HepG2 (cell line): ENCODE measurements around the gene CCDC83. TPM values are rescaled to one million over a fixed set of nuclear protein-coding genes. Genes with fewer than 3 reads are reported as not detected.

Experiments
- ATM ChIP-seq: fragments of 450-650 bp; IDR thresholded peaks from 2 replicates; pipeline ENCODE4 v1.7.1; 2017; ENCODE audit warnings: mild to moderate bottlenecking, borderline replicate concordance
- CEBPB ChIP-seq: IDR thresholded peaks from 2 replicates; pipeline ENCODE4 v1.6.1; 2011; ENCODE audit warnings: low read depth, low read length, improper control_type of control experiment, borderline replicate concordance
- HOXA3 ChIP-seq: sonication (generic); formaldehyde crosslinking; IDR thresholded peaks from 2 replicates; pipeline ENCODE4 v1.5.0; 2020; ENCODE audit warnings: missing genetic modification reagents
- ISL2 ChIP-seq: sonication (generic); formaldehyde crosslinking; IDR thresholded peaks from 2 replicates; pipeline ENCODE4 v1.5.0; 2020; ENCODE audit warnings: missing genetic modification reagents
- MXD4 ChIP-seq: IDR thresholded peaks from 2 replicates; pipeline ENCODE4 v1.6.1; 2016; ENCODE audit warnings: mild to moderate bottlenecking, missing biosample characterization, missing genetic modification reagents
- PAF1 ChIP-seq: IDR thresholded peaks from 2 replicates; pipeline ENCODE4 v1.6.1; 2016; ENCODE audit warnings: missing genetic modification reagents, missing compliant biosample characterization
- RAD21 ChIP-seq: fragments of 450-650 bp; formaldehyde crosslinking; IDR thresholded peaks from 2 replicates; pipeline ENCODE4 v1.5.0; 2020; ENCODE audit warnings: mild to moderate bottlenecking
- RXRB ChIP-seq: IDR thresholded peaks from 2 replicates; pipeline ENCODE4 v1.6.1; 2016; ENCODE audit warnings: borderline replicate concordance, missing genetic modification reagents, missing compliant biosample characterization
- SRF ChIP-seq: IDR thresholded peaks from 2 replicates; pipeline ENCODE4 v1.6.1; 2011; ENCODE audit warnings: mild to moderate bottlenecking, low read depth, low read length, moderate library complexity
- SRY ChIP-seq: sonication (generic); formaldehyde crosslinking; IDR thresholded peaks from 2 replicates; pipeline ENCODE4 v1.8.0; 2022; ENCODE audit warnings: mild to moderate bottlenecking, missing genetic modification reagents
- TAF1 ChIP-seq: sonication (generic); formaldehyde crosslinking; IDR thresholded peaks from 2 replicates; pipeline ENCODE4 v1.4.0; 2020; ENCODE audit warnings: missing genetic modification reagents
- TBX3 ChIP-seq: fragments of 450-650 bp; IDR thresholded peaks from 2 replicates; pipeline ENCODE4 v1.6.1; 2017; ENCODE audit warnings: antibody characterized with exemption, mild to moderate bottlenecking, inconsistent platforms, borderline replicate concordance
- ZBTB20 ChIP-seq: sonication (generic); formaldehyde crosslinking; IDR thresholded peaks from 2 replicates; pipeline ENCODE4 v1.8.1; 2023; ENCODE audit warnings: missing genetic modification reagents, low read depth, mild to moderate bottlenecking, borderline replicate concordance
- ZBTB8A ChIP-seq: sonication (generic); formaldehyde crosslinking; IDR thresholded peaks from 2 replicates; pipeline ENCODE4 v1.4.0; 2020; ENCODE audit warnings: mild to moderate bottlenecking, low read depth, missing genetic modification reagents, borderline replicate concordance
- ZFP36L1 ChIP-seq: sonication (generic); formaldehyde crosslinking; IDR thresholded peaks from 2 replicates; pipeline ENCODE4 v1.8.0; 2022; ENCODE audit warnings: mild to moderate bottlenecking, missing genetic modification reagents, moderate library complexity
- ZFP90 ChIP-seq: sonication (generic); formaldehyde crosslinking; IDR thresholded peaks from 2 replicates; pipeline ENCODE4 v1.8.0; 2022; ENCODE audit warnings: missing genetic modification reagents, mild to moderate bottlenecking, inconsistent platforms, borderline replicate concordance
- ZNF136 ChIP-seq: sonication (generic); formaldehyde crosslinking; IDR thresholded peaks from 2 replicates; pipeline ENCODE4 v1.8.1; 2022; ENCODE audit warnings: low read depth, mild to moderate bottlenecking, moderate library complexity, missing genetic modification reagents
- ZNF484 ChIP-seq: sonication (generic); formaldehyde crosslinking; IDR thresholded peaks from 2 replicates; pipeline ENCODE4 v1.5.1; 2020; ENCODE audit warnings: mild to moderate bottlenecking, low read depth, missing genetic modification reagents, borderline replicate concordance
- ZNF619 ChIP-seq: sonication (generic); formaldehyde crosslinking; IDR thresholded peaks from 2 replicates; pipeline ENCODE4 v1.4.0; 2020; ENCODE audit warnings: mild to moderate bottlenecking, missing genetic modification reagents
- ZNF720 ChIP-seq: sonication (generic); formaldehyde crosslinking; IDR thresholded peaks from 2 replicates; pipeline ENCODE4 v1.4.0; 2020; ENCODE audit warnings: missing genetic modification reagents
- ZNF768 ChIP-seq: sonication (generic); formaldehyde crosslinking; IDR thresholded peaks from 2 replicates; pipeline ENCODE4 v1.4.0; 2020; ENCODE audit warnings: missing genetic modification reagents
- polyA plus RNA-seq, 8 experiments: library from polyadenylated mRNA; depleted of rRNA in 3 of 8; stranded (reverse) in 7 of 8; unstranded in 1 of 8; fragments of >200 nt; fragmentation: Illumina TruSeq in 4 of 8; extraction: Trizol in 4 of 8; gene quantifications; 2 replicates each; pipeline versions ENCODE4 v1.2.1 to v1.2.3, GENCODE V29; 2011 to 2016; ENCODE audit warnings: low read depth in 4 of 8, missing spikeins in 1 of 8, mixed read lengths in 1 of 8; ENCODE audit not compliant: insufficient read depth in 1 of 8
- total RNA-seq, 5 experiments: library from RNA; depleted of rRNA; stranded (reverse); fragments of >200 nt; fragmentation: Illumina TruSeq; extraction: Trizol; gene quantifications; 2 replicates each; pipeline ENCODE4 v1.2.3, GENCODE V29; 2016; ENCODE audit warnings: low read depth in 1 of 5
- TF ChIP-seq, protein P1 (sequence below): sonication (generic); formaldehyde crosslinking; IDR thresholded peaks from 2 replicates; pipeline ENCODE4 v1.5.0; 2020; ENCODE audit warnings: mild to moderate bottlenecking, missing genetic modification reagents, moderate library complexity
- TF ChIP-seq, protein P2 (sequence below): sonication (generic); formaldehyde crosslinking; IDR thresholded peaks from 2 replicates; pipeline ENCODE4 v1.5.0; 2020; ENCODE audit warnings: missing genetic modification reagents
- TF ChIP-seq, protein P3 (sequence below): IDR thresholded peaks from 2 replicates; pipeline ENCODE4 v1.6.1; 2018; ENCODE audit warnings: missing genetic modification reagents
- TF ChIP-seq, protein P4 (sequence below): sonication (generic); formaldehyde crosslinking; IDR thresholded peaks from 2 replicates; pipeline ENCODE4 v1.5.1; 2020; ENCODE audit warnings: missing genetic modification reagents, mild to moderate bottlenecking, borderline replicate concordance

Gene CCDC83
- total and polyA plus RNA-seq, 2 of the 13 experiments (the other 11 are each of a cell fraction or from before 2014, with no cell fraction given): not detected

DNA sequence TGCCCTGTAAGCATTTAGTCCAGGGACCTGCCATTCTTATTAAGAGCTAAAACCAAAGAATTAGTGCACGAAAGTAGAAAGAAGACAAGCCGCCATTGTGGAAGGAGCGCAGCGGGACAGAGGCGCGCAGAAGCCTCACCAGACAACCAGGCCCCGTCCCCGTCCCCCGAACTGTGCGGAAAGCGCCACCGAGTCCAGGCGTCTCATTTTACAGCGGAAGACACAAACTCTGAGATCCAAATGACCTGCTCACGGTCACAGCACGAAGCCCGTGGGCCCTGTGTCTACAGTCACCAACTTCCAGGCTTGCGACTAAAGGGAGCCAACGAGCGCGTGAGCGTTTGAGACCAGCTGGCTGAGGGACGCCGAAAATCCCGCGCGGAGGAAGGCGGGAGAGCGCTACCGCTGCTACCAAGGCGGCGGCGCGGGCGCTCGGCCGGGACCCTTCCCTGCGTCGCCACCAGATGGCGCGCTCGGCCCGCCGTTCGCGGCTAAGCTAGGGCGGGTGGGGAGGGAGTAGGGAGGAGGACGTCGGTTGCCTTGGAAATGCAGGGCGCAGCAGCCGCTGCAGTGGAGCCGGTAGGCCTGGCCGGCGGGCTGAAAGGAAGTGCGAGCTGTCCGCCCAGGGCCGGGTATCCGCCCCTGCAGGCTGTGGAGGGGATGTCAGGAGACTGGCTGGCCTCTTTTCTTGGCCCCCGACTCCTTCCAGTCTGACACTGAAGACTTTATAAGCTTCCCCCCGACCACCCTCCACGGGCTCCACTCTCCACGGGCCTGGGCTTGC is 434 bp upstream of the CCDC83 start (continued):
- TF ChIP-seq ATM (no peak), TBX3 (no peak), ZNF136 (0 out of 2 replicates have a peak, but pooled peaks have one; percentile 83), MXD4 (peak; percentile 94), PAF1 (CRISPR knock-in tag) (no peak), CEBPB (no peak), ZNF768 (peak; percentile 75), ISL2 (CRISPR knock-in tag) (0 out of 2 replicates have a peak, but pooled peaks have one; percentile 72), SRF (no peak), SRY (CRISPR knock-in tag) (peak; percentile 86), ZFP90 (peak; percentile 64; the same call in 1 of the 2 replicates), ZNF619 (CRISPR knock-in tag) (peak; percentile 89; the same call in 1 of the 2 replicates), ZNF484 (CRISPR knock-in tag) (no peak), RAD21 (CRISPR knock-in tag) (peak; percentile 100), HOXA3 (CRISPR knock-in tag) (peak; percentile 92), TAF1 (peak; percentile 70; the same call in 1 of the 2 replicates), ZBTB20 (CRISPR knock-in tag) (peak; percentile 80; the same call in 1 of the 2 replicates), ZFP36L1 (CRISPR knock-in tag) (peak; percentile 72; the same call in 1 of the 2 replicates), RXRB (peak; percentile 74; the same call in 1 of the 2 replicates), ZBTB8A (CRISPR knock-in tag) (no peak), ZNF720 (no peak)
- TF ChIP-seq, protein P1, sequence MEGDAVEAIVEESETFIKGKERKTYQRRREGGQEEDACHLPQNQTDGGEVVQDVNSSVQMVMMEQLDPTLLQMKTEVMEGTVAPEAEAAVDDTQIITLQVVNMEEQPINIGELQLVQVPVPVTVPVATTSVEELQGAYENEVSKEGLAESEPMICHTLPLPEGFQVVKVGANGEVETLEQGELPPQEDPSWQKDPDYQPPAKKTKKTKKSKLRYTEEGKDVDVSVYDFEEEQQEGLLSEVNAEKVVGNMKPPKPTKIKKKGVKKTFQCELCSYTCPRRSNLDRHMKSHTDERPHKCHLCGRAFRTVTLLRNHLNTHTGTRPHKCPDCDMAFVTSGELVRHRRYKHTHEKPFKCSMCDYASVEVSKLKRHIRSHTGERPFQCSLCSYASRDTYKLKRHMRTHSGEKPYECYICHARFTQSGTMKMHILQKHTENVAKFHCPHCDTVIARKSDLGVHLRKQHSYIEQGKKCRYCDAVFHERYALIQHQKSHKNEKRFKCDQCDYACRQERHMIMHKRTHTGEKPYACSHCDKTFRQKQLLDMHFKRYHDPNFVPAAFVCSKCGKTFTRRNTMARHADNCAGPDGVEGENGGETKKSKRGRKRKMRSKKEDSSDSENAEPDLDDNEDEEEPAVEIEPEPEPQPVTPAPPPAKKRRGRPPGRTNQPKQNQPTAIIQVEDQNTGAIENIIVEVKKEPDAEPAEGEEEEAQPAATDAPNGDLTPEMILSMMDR (CRISPR knock-in tag): peak; percentile 100
- TF ChIP-seq, protein P2, sequence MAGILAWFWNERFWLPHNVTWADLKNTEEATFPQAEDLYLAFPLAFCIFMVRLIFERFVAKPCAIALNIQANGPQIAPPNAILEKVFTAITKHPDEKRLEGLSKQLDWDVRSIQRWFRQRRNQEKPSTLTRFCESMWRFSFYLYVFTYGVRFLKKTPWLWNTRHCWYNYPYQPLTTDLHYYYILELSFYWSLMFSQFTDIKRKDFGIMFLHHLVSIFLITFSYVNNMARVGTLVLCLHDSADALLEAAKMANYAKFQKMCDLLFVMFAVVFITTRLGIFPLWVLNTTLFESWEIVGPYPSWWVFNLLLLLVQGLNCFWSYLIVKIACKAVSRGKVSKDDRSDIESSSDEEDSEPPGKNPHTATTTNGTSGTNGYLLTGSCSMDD (CRISPR knock-in tag): no peak
- TF ChIP-seq, protein P3, sequence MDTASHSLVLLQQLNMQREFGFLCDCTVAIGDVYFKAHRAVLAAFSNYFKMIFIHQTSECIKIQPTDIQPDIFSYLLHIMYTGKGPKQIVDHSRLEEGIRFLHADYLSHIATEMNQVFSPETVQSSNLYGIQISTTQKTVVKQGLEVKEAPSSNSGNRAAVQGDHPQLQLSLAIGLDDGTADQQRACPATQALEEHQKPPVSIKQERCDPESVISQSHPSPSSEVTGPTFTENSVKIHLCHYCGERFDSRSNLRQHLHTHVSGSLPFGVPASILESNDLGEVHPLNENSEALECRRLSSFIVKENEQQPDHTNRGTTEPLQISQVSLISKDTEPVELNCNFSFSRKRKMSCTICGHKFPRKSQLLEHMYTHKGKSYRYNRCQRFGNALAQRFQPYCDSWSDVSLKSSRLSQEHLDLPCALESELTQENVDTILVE (CRISPR knock-in tag): no peak
- TF ChIP-seq, protein P4, sequence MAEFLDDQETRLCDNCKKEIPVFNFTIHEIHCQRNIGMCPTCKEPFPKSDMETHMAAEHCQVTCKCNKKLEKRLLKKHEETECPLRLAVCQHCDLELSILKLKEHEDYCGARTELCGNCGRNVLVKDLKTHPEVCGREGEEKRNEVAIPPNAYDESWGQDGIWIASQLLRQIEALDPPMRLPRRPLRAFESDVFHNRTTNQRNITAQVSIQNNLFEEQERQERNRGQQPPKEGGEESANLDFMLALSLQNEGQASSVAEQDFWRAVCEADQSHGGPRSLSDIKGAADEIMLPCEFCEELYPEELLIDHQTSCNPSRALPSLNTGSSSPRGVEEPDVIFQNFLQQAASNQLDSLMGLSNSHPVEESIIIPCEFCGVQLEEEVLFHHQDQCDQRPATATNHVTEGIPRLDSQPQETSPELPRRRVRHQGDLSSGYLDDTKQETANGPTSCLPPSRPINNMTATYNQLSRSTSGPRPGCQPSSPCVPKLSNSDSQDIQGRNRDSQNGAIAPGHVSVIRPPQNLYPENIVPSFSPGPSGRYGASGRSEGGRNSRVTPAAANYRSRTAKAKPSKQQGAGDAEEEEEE: no peak
